ENCODE measurements around the gene GNA12. TPM values are rescaled to one million over a fixed set of nuclear protein-coding genes. Genes with fewer than 3 reads are reported as not detected.
"Not testable (repeated sequence)": the region's sequence is repeated elsewhere in the genome, so short reads cannot be mapped to it uniquely, and the experiment has no call there.

GNA12 gene
- polyA plus RNA-seq, 1 donor (not counting 4 experiments of a cell fraction or from before 2014, with no cell fraction given), result 35.5 TPM

DNA sequence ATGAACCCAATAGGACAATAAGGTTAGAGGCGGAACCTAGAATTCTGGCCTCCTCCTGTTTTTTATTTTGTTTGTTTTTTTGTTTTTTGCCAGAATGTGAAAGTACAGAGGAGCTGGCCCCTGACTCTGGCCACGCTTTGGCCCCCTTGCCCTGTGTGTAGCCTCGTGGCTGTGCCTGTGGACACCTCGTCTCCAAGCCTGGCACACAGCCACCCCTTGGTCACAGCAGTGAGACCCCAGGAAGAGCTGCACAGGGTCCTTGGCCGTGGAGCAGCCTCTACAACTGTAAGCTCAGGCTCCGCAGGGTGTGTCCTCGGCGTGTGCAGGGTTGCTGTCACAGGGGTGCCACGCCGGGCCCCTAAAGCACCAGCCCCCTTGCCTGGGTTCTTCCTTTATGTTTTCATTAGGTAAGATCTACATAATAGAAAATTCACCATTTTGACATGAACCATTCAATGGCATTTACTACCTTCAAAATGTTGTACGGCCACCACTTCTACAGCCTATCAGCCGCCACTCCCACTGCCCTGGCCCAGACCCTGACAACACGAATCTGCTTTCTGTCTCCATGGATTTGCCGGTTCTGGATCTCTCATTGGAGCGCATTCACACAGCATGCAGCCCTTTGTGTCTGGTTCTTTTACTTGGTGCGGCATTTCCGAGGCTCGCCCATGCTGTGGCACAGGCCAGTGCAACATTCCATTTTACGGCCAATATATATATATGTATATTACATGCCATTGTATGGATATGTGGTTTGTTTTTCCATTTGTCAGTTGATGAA, 105.2 kb downstream of the GNA12 start:
- no peak for DNase-seq (ENCODE audit: low read depth, low spot score)
- Histone ChIP-seq H2AFZ (ENCODE audit: control insufficient read depth, low read length) (no peak overlapping the region), H3K4me3 (ENCODE audit: control insufficient read depth in 2 of 3, extremely low read depth in 1 of 3, insufficient read depth in 2 of 3, low read depth in 1 of 3, low read length in 3 of 3) (no peak overlapping the region), H3K27me3 (ENCODE audit: control insufficient read depth, extremely low read depth, insufficient read depth, low read length) (no peaks in the 10 kb centered on the region), H3K27ac (ENCODE audit: control insufficient read depth, insufficient read depth, low read length) (no peak overlapping the region), H3K36me3 (ENCODE audit: control insufficient read depth in 2 of 2, extremely low read depth in 1 of 2, insufficient read depth in 2 of 2, low read length in 2 of 2) (peaks cover 0 to 1% of the 10 kb centered on the region in 2 experiments), H3K4me1 (ENCODE audit: control insufficient read depth, extremely low read depth, insufficient read depth, low read length) (no peaks in the 10 kb centered on the region), H3K4me2 (ENCODE audit: control insufficient read depth, extremely low read depth, insufficient read depth, low read depth, low read length) (no peak overlapping the region), H3K9me3 (ENCODE audit: control insufficient read depth, low read depth, low read length) (no peaks in the 10 kb centered on the region), H3K79me2 (ENCODE audit: control insufficient read depth, insufficient read depth, low read length) (peaks cover 17% of the 10 kb centered on the region), H4K20me1 (ENCODE audit: control insufficient read depth, extremely low read depth, insufficient read depth, low read length) (no peaks in the 10 kb centered on the region), H3K9ac (ENCODE audit: control insufficient read depth, extremely low read depth, insufficient read depth, low read length) (no peak overlapping the region), H3K9me1 (ENCODE audit: control insufficient read depth, extremely low read depth, insufficient read depth, low read length) (no peaks in the 10 kb centered on the region)
- FAIRE-seq, result no peak
- dilution Hi-C loops (cut with MboI; ENCODE audit: extremely low pct_ligation_motif_present, low sequenced_read_pairs), result no loop called here
- no peak for TF ChIP-seq EZH2 (IDR thresholded peaks at IDR 0.05; ENCODE audit: low read length)

DNA sequence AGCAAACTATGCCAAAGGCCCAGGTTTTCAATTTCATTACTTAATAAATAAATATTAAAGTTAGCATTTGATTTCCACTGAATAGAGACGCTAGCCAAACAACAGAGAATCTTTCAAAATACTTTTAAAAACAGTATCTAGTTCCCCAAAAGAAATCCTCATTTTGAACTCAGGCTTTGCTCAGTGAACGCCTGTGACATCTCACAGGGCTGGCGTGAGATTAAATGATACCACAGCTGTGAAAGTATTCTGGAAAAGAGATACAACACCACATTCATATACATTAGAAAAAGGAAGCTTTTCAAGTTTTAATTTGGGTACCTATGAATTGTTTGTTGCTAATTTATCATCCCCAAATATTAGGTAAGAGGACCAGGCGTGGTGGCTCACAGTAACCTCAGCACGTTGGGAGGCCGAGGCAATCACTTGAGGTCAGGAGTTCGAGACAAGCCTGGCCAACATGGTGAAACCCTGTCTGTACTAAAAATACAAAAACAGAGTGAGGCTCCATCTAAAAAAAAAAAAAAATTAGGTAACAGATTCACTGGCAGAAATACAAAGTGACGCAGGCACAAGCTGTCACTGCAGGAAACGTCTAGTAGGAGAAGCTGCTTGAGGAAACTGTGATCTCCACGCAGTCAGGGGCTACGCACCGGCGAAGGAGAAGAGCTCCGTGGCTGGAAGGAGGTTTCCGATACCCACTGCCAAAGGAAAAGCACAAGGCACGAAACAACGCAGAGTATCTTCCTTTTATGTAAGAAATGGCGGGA, 106.2 kb downstream of the GNA12 start:
- dilution Hi-C loops (cut with MboI; ENCODE audit: extremely low pct_ligation_motif_present, low sequenced_read_pairs), result no loop called here
- no peaks in the 10 kb centered on the region for H4K20me1 ChIP-seq (ENCODE audit: control insufficient read depth, extremely low read depth, insufficient read depth, low read length)

DNA sequence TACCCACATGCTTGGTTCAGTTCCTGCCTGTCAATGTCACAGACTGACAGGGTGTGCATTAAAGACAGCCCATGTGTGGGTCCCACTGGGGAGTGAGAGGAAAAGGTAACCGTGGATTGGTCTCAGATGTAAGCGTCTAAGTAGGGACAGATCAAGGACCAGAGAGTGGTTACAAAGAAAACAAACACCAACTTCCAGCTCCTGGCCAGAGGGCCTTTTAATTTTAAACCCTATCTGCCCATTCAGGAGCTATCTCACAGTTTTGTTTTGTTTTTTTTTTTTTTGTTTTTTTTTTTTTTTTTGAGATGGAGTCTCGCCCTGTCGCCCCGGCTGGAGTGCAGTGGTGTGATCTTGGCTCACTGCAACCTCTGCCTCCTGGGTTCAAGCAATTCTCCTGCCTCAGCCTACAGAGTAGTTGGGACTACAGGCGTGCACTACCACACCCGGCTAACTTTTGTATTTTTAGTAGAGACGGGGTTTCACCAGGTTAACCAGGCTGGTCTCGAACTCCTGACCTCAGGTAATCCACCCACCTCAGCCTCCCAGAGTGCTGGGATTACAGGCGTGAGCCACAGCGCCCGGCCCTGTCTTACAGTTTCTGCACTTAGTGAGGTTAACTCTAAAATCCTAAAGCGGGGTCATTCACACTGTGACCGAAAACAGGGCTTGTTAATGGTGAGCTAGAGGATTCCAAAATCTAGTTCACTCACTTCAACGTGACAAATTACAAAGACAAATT, 106.9 kb downstream of the GNA12 start:
- H4K20me1 ChIP-seq (ENCODE audit: control insufficient read depth, extremely low read depth, insufficient read depth, low read length); H3K9me3 ChIP-seq (ENCODE audit: control insufficient read depth, low read depth, low read length); H3K27me3 ChIP-seq (ENCODE audit: control insufficient read depth, extremely low read depth, insufficient read depth, low read length); H3K27ac ChIP-seq (ENCODE audit: control insufficient read depth, insufficient read depth, low read length); H3K9me1 ChIP-seq (ENCODE audit: control insufficient read depth, extremely low read depth, insufficient read depth, low read length); dilution Hi-C loops (cut with MboI; ENCODE audit: extremely low pct_ligation_motif_present, low sequenced_read_pairs); H3K4me2 ChIP-seq (ENCODE audit: control insufficient read depth, extremely low read depth, insufficient read depth, low read depth, low read length); H3K9ac ChIP-seq (ENCODE audit: control insufficient read depth, extremely low read depth, insufficient read depth, low read length); FAIRE-seq; H2AFZ ChIP-seq (ENCODE audit: control insufficient read depth, low read length); DNase-seq (ENCODE audit: low read depth, low spot score); H3K4me1 ChIP-seq (ENCODE audit: control insufficient read depth, extremely low read depth, insufficient read depth, low read length); H3K4me3 ChIP-seq (ENCODE audit: control insufficient read depth in 2 of 3, extremely low read depth in 1 of 3, insufficient read depth in 2 of 3, low read depth in 1 of 3, low read length in 3 of 3); H3K36me3 ChIP-seq (ENCODE audit: control insufficient read depth in 2 of 2, extremely low read depth in 1 of 2, insufficient read depth in 2 of 2, low read length in 2 of 2): not testable (repeated sequence)
- H3K79me2 ChIP-seq (ENCODE audit: control insufficient read depth, insufficient read depth, low read length), result peaks cover 17% of the 10 kb centered on the region

More for the DNA sequence above, 106.2 kb downstream of the GNA12 start:
- TF ChIP-seq, protein P1, sequence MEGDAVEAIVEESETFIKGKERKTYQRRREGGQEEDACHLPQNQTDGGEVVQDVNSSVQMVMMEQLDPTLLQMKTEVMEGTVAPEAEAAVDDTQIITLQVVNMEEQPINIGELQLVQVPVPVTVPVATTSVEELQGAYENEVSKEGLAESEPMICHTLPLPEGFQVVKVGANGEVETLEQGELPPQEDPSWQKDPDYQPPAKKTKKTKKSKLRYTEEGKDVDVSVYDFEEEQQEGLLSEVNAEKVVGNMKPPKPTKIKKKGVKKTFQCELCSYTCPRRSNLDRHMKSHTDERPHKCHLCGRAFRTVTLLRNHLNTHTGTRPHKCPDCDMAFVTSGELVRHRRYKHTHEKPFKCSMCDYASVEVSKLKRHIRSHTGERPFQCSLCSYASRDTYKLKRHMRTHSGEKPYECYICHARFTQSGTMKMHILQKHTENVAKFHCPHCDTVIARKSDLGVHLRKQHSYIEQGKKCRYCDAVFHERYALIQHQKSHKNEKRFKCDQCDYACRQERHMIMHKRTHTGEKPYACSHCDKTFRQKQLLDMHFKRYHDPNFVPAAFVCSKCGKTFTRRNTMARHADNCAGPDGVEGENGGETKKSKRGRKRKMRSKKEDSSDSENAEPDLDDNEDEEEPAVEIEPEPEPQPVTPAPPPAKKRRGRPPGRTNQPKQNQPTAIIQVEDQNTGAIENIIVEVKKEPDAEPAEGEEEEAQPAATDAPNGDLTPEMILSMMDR (optimal IDR thresholded peaks at IDR 0.05 in 1 of 3, IDR thresholded peaks at IDR 0.05 in 1 of 3, conservative IDR thresholded peaks at IDR 0.05 in 1 of 3; ENCODE audit: extremely low read depth in 1 of 3, insufficient read depth in 2 of 3, low read length in 3 of 3), result no peak
- TF ChIP-seq EZH2 (IDR thresholded peaks at IDR 0.05; ENCODE audit: low read length), result no peak
- DNase-seq (ENCODE audit: low read depth, low spot score) (no peak), FAIRE-seq (no peak)
- H3K9me3 ChIP-seq (ENCODE audit: control insufficient read depth, low read depth, low read length), result no peaks in the 10 kb centered on the region
- H3K9ac ChIP-seq (ENCODE audit: control insufficient read depth, extremely low read depth, insufficient read depth, low read length), result no peak overlapping the region
- H3K36me3 ChIP-seq (ENCODE audit: control insufficient read depth in 2 of 2, extremely low read depth in 1 of 2, insufficient read depth in 2 of 2, low read length in 2 of 2), result peaks cover 0 to 1% of the 10 kb centered on the region in 2 experiments
- no peak overlapping the region for H3K27ac ChIP-seq (ENCODE audit: control insufficient read depth, insufficient read depth, low read length)
- H3K4me2 ChIP-seq (ENCODE audit: control insufficient read depth, extremely low read depth, insufficient read depth, low read depth, low read length), result no peak overlapping the region
- H2AFZ ChIP-seq (ENCODE audit: control insufficient read depth, low read length), result no peak overlapping the region
- H3K4me1 ChIP-seq (ENCODE audit: control insufficient read depth, extremely low read depth, insufficient read depth, low read length), result no peaks in the 10 kb centered on the region
- H3K79me2 ChIP-seq (ENCODE audit: control insufficient read depth, insufficient read depth, low read length), result peaks cover 17% of the 10 kb centered on the region
- no peak overlapping the region for H3K4me3 ChIP-seq (ENCODE audit: control insufficient read depth in 2 of 3, extremely low read depth in 1 of 3, insufficient read depth in 2 of 3, low read depth in 1 of 3, low read length in 3 of 3)
- H3K9me1 ChIP-seq (ENCODE audit: control insufficient read depth, extremely low read depth, insufficient read depth, low read length), result no peaks in the 10 kb centered on the region
- no peaks in the 10 kb centered on the region for H3K27me3 ChIP-seq (ENCODE audit: control insufficient read depth, extremely low read depth, insufficient read depth, low read length)

Data from keratinocyte (primary cell).